ENCODE results near the gene CHRM4. TPM values are rescaled to one million over a fixed set of nuclear protein-coding genes. Genes with fewer than 3 reads are reported as not detected.
A peak's percentile ranks its signal among the peaks of the same experiment; 100 is the strongest.

The CHRM4 gene
- not detected for total RNA-seq

- DNase-seq: no peak
These were observed at the start of gene CHRM4 for GRCh38 chr11:46391578-46392420. Gene CHRM4 (minus strand): TSS chr11:46391776. CDS start chr11:46386557, 5,219 bp downstream.

- DNase-seq: no peak
These were observed 46.6 kb upstream of the CHRM4 start for GRCh38 chr11:46438211-46438610.

DNA sequence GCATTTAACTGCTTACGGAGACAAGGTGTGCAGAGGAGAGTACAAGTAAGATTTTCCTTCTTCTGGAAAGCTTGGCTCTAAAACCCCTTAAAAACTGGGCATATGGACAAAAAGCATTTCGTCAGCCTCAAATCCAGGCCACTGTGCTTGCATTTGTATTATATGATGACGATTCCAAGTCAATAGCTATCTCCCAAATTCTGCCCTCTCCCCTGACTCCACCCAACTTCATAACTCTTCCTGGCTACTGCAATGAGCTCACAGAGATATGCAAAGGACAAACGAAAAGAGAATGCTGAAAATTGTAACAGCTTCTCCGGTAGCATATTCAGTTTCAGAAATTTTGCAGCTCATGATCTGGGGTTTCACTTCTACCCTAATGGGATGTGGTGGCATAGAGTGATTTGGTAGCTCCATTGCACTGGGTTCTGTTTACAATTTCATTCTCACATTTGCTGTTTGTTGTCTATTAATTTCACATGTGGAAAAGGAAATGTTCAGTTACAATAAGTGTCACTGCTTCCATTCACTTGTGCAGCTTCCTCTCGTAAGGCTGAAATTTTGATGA lies 45.6 kb upstream of the CHRM4 start:
- no peak for DNase-seq

GRCh38 chr11:46436113-46436512 lies 44.5 kb upstream of the CHRM4 start:
- DNase-seq: no peak

DNA sequence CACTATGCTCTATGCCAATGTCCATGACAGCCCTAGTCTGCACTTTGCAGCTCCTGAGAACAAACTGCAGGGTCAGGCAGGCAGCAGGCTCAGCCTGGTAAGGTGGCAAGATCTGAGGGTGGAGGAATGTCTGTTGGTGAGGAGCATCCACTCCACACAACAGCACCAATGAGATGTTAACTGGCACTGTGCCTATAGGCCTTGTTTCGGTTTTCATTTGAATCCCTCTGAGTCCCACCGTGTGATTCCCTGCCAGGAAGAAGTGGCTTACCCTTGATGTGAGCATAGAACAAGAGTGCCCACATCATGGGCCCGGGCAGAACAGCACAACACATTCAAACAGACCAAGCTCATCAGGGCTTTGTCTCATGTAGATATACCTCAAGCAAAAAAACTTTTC lies 44.1 kb upstream of the CHRM4 start:
- no peak for DNase-seq

- DNase-seq: no peak
These were observed 39.6 kb upstream of the CHRM4 start for GRCh38 chr11:46431211-46431610.

GRCh38 chr11:46429717-46430116 lies 38.1 kb upstream of the CHRM4 start:
- DNase-seq: peak; percentile 41

DNA sequence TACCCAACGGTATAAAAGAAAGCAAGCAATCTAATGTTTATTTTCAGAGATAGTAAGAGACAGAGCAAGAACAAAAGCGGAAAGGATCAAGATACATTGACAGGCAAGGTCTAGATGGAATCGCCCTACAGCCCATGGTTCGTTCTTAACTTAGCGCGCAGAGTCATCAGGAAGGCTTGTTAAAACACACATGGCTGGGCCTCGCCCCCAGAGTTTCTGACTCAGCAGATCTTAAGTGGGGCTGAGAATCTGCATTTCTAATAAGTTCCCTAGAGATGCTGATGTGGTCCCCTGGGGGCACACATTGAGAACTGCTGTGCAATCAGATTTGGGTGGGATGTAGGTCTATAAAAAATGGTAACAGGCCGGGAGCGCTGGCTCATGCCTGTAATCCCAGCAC lies 35.8 kb upstream of the CHRM4 start:
- no peak for DNase-seq

DNA sequence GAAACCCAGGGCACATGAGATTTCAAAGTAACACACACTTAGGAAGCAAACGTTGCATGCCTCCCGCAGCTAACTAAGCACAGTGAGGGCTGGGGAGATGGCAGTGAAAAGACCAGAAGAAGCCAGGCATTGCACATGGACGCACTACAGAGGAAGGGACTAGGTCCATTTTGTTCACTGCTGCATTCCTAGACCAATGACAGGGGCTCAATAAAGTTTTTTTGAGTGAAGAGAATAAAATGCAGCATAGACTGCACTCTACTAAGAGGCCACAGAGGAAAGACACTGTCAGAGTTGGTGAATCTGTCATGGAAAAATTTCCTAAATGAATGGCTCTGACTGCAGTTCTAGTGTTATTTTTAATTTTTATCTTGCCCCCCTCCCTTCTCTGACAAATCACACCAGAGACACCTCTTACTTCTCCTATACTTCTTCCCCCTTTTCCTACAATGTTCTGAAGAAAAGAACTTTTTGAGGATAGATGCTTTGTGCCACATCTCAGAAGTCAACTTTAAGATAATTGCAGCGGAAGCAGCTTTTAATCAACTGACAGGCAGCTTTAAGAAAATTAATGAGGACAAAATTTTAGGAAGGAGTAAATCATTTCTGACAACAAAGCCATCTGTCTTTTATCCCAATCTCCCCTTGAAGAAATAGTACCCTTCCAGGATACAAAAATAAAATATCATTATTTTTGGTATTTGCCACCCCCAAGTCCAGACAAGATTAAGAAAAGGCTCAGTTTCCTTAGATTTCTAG lies 34.8 kb upstream of the CHRM4 start:
- no peak for DNase-seq

DNA sequence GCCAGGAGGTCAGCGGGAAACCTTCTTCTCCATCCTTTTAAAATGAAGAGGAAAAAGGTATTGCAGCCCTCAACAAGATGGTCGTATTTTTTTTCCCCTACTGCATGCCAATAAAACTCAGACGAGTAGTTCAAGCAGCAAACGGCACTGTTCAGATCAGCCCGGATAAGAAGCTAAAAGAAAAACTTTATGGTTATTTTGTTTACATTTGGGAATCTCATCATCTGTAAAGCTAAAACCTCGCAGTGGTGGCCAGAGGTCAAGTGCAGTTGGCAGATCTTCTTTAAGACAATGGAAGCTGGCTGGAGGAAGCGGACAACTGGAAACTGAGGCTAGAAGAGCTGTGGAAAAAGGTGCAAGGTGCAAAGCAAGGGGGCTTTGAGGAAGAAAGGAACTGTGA lies 31.0 kb upstream of the CHRM4 start:
- DNase-seq: no peak

GRCh38 chr11:46421257-46421880 lies 29.8 kb upstream of the CHRM4 start:
- no peak for DNase-seq

- DNase-seq: no peak
These were observed 28.9 kb upstream of the CHRM4 start for GRCh38 chr11:46420513-46420912.

DNA sequence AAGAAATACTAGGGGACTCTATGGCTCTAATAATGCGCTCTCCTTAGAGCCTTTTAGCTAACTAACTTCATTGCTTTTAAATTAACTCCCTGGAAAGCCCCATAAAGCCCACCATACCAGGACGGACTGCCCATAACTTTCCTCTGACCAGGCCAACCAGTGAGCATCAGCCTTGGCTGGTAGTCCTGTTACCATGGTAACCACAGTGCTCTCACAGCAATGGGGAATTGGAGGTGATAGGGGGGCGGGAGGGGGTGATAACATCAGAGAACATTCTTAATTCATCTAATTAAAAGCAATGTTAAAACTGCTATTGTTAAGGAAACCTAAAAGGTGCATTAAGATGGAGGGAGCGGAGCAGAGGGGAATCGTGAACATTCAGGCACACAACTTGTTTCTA lies 27.2 kb upstream of the CHRM4 start:
- DNase-seq: no peak

GRCh38 chr11:46417711-46418110 lies 26.1 kb upstream of the CHRM4 start:
- no peak for DNase-seq

- DNase-seq: no peak
These were observed 23.3 kb upstream of the CHRM4 start for GRCh38 chr11:46414879-46415278.

DNA sequence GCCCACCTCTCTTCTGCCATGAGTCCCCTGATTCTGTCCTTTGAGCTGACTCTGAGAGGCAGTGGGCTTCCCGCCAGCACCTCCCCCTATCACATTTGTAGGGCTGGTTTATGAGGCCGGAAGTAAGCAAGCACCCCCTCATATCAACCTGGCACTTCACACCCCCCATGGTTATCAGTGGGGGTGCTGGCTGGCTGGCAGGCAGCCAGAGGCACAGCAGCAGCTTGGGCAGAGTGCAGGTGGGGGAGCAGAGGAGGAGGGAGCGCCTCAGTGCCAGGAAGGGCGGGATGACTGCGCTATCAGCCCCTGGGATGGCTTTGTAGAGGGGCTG lies 22.9 kb upstream of the CHRM4 start:
- DNase-seq: no peak

GRCh38 chr11:46413760-46414465 lies 22.3 kb upstream of the CHRM4 start:
- no peak for DNase-seq

- no peak for DNase-seq
These were observed 18.4 kb upstream of the CHRM4 start for GRCh38 chr11:46410021-46410420.

- no peak for DNase-seq
These were observed 16.9 kb upstream of the CHRM4 start for GRCh38 chr11:46408407-46408986.

DNA sequence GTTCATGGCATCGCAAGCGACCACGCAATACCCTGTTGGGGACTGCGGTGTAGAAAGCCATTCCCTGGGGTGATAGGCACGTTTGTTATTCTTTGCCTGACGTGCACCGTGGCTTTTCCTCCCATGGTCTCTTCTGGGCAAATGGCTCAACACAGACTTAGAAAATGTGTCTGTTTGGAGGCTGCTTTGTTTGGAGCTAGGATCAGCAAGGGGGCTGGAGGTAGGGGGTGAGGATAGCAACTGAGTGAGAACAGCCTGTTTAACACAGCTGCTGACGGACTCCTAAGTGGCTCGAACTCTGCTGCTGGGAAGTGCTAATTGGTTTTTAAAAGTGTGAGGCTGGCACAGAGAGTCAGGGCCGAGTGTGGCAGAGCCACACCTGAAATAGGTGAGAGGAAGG lies 16.1 kb upstream of the CHRM4 start:
- DNase-seq: no peak

- no peak for DNase-seq
These were observed 13.0 kb upstream of the CHRM4 start for GRCh38 chr11:46404476-46405017.

Measured in skin of body (tissue), 2 donors.